ENCODE results near the gene KIRREL3. TPM values are rescaled to one million over a fixed set of nuclear protein-coding genes. Genes with fewer than 3 reads are reported as not detected.

KIRREL3 gene
- total and polyA plus RNA-seq, 2 of the 8 experiments (the other 6 are each of a cell fraction or from before 2014, with no cell fraction given): 0.29 to 0.32 TPM

DNA sequence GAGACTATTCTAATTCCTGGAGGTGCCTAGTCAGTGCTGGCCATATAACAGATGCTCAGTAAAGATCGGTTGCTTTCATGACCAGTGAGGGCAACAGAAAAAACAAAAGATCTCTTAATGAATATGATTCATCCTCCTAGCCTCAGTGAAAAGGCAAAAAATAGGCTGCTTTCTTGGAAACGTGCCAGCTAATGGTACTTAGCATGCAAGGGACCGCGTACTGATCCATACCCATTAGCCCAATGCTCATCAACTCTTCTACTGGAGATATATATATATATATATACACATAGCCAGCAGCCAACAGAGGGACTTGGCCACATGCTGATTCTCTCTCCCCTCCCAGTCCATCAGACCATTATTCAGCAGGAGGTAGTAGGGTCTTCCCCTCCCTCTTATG is 320.4 kb downstream of the KIRREL3 start:
- no peak overlapping the region for H3K56ac ChIP-seq (replicated peaks; ENCODE audit: insufficient read length, low read depth, low read length)
- H2BK12ac ChIP-seq (ENCODE audit: low read depth, low read length): no peak overlapping the region
- TF ChIP-seq SIRT6 (IDR thresholded peaks at IDR 0.05; ENCODE audit: low read length) (no peak), BACH1 (IDR thresholded peaks at IDR 0.05; ENCODE audit: low read length) (no peak), NANOG (IDR thresholded peaks at IDR 0.05; ENCODE audit: insufficient read depth, low read depth, low read length, poor library complexity, severe bottlenecking) (no peak), SAP30 (IDR thresholded peaks at IDR 0.05; ENCODE audit: insufficient read depth, insufficient replicate concordance, low read length) (no peak), TEAD4 (IDR thresholded peaks at IDR 0.05; ENCODE audit: low read depth, low read length) (no peak), JUN (IDR thresholded peaks at IDR 0.05; ENCODE audit: low read depth, low read length) (no peak), RBBP5 (IDR thresholded peaks at IDR 0.05; ENCODE audit: borderline replicate concordance, low read depth, low read length) (no peak), KDM4A (IDR thresholded peaks at IDR 0.05; ENCODE audit: low read depth, low read length, severe bottlenecking) (no peak), JUND (IDR thresholded peaks at IDR 0.05; ENCODE audit: low read length) (no peak), POLR2AphosphoS5 (IDR thresholded peaks at IDR 0.05; ENCODE audit: low read depth, low read length) (no peak), RFX5 (IDR thresholded peaks at IDR 0.05; ENCODE audit: borderline replicate concordance, low read depth, low read length) (no peak), RXRA (IDR thresholded peaks at IDR 0.05; ENCODE audit: insufficient read depth, low read depth, low read length) (no peak), EP300 (IDR thresholded peaks at IDR 0.05; ENCODE audit: borderline replicate concordance in 1 of 2, low read depth in 2 of 2, low read length in 2 of 2) (no peak), EGR1 (IDR thresholded peaks at IDR 0.05; ENCODE audit: borderline replicate concordance, low read depth, low read length) (no peak), BCL11A (IDR thresholded peaks at IDR 0.05; ENCODE audit: low read depth in 2 of 2, low read length in 2 of 2) (no peak), SP2 (IDR thresholded peaks at IDR 0.05; ENCODE audit: low read length) (no peak)

More for the DNA sequence above, 320.4 kb downstream of the KIRREL3 start:
- Histone ChIP-seq H3K9me3 (ENCODE audit: insufficient read depth in 2 of 2, low read depth in 1 of 2, low read length in 1 of 2) (no peaks in the 10 kb centered on the region), H3K79me2 (ENCODE audit: control insufficient read depth in 1 of 2, insufficient read depth in 2 of 2, low read length in 2 of 2) (no peaks in the 10 kb centered on the region), H2BK20ac (ENCODE audit: low read length) (no peak overlapping the region), H3K23me2 (ENCODE audit: low read depth, low read length) (no peaks in the 10 kb centered on the region), H2BK15ac (ENCODE audit: low read length) (no peak overlapping the region), H3K14ac (ENCODE audit: insufficient read length) (no peak overlapping the region), H2BK5ac (ENCODE audit: low read depth, low read length) (no peak overlapping the region), H3K27ac (ENCODE audit: low read depth, low read length) (no peak overlapping the region), H3K36me3 (ENCODE audit: control insufficient read depth in 2 of 4, insufficient read depth in 4 of 4, low read length in 3 of 4) (no peaks in the 10 kb centered on the region), H3K79me1 (ENCODE audit: low read depth, low read length) (no peaks in the 10 kb centered on the region), H3K4me2 (ENCODE audit: insufficient read depth in 1 of 2, low read depth in 2 of 2, low read length in 2 of 2) (no peak overlapping the region), H4K91ac (replicated peaks; ENCODE audit: insufficient read length, low read length) (no peak overlapping the region), H2AFZ (ENCODE audit: low read length) (no peak overlapping the region), H3K4ac (replicated peaks; ENCODE audit: insufficient read length, low read depth, low read length) (no peak overlapping the region), H4K8ac (ENCODE audit: extremely low read depth, insufficient read depth, low read length) (no peak overlapping the region), H3K4me3 (ENCODE audit: extremely low read depth in 1 of 4, insufficient read depth in 2 of 4, low read depth in 3 of 4, low read length in 4 of 4) (no peak overlapping the region), H3K23ac (ENCODE audit: insufficient read length) (no peak overlapping the region), H4K5ac (ENCODE audit: insufficient read length, low read depth, low read length) (no peak overlapping the region), H2BK120ac (replicated peaks; ENCODE audit: low read depth, low read length) (no peak overlapping the region), H3K27me3 (replicated peaks in 1 of 4; ENCODE audit: control insufficient read depth in 3 of 4, extremely low read depth in 1 of 4, insufficient read depth in 3 of 4, low read length in 3 of 4) (no peaks in the 10 kb centered on the region), H2AK5ac (ENCODE audit: low read depth, low read length) (no peak overlapping the region), H3K18ac (ENCODE audit: extremely low read depth, low read length) (no peak overlapping the region), H4K20me1 (replicated peaks in 1 of 2; ENCODE audit: control insufficient read depth in 1 of 2, insufficient read depth in 2 of 2, low read length in 2 of 2) (no peaks in the 10 kb centered on the region), H3K4me1 (replicated peaks in 1 of 4; ENCODE audit: control insufficient read depth in 3 of 4, insufficient read depth in 4 of 4, low read length in 3 of 4) (no peaks in the 10 kb centered on the region), H3K9ac (replicated peaks in 1 of 4; ENCODE audit: extremely low read depth in 1 of 4, low read depth in 3 of 4, low read length in 3 of 4) (no peak overlapping the region)
- DNase-seq (ENCODE audit: low read depth in 1 of 2, low spot score in 2 of 2): no peak
- CTCF ChIA-PET (ENCODE audit: partially characterized antibody): interaction anchor here (1.0 kb wide), 1 partner anchor 12 kb away, joined by 4 read pairs; no protein-coding TSS in a partner anchor
- FAIRE-seq: no peak
- POLR2A ChIA-PET (ENCODE audit: partially characterized antibody): no interaction called here
- WGBS, 2 experiments (ENCODE audit: extremely low coverage in 1 of 2, insufficient coverage in 1 of 2, insufficient read length in 1 of 2, insufficient replicate concordance in 2 of 2, low coverage in 1 of 2, low lambda C conversion rate in 2 of 2, missing lambda C conversion rate in 1 of 2): 88% methylated on average over 4 of the region's 4 CpGs; no CpG with 5 or more reads in 1 of the 2 experiments

Measured in H1 (cell line).